Mesenteric fat pad (tissue), 1 donor: ENCODE measurements around the gene KCNC3. TPM values are rescaled to one million over a fixed set of nuclear protein-coding genes. Genes with fewer than 3 reads are reported as not detected.

Experiments
- DNase-seq: peaks from one replicate; pipeline ENCODE4 v3.0.0-alpha.2; 2020; ENCODE audit warnings: low spot score
- total RNA-seq: library from RNA; stranded (reverse); fragmentation: NEBNext Ultra II Directional; extraction: Animal tissue kit (Norgen Biotek cat#: 25700); gene quantifications from one replicate; pipeline ENCODE4 v1.2.1, GENCODE V29; 2021
- donor health status: DM: yes; HTN: yes; CAD: no.

The KCNC3 gene
- total RNA-seq, 1 donor from 2014 or later: 1.6 TPM

DNA sequence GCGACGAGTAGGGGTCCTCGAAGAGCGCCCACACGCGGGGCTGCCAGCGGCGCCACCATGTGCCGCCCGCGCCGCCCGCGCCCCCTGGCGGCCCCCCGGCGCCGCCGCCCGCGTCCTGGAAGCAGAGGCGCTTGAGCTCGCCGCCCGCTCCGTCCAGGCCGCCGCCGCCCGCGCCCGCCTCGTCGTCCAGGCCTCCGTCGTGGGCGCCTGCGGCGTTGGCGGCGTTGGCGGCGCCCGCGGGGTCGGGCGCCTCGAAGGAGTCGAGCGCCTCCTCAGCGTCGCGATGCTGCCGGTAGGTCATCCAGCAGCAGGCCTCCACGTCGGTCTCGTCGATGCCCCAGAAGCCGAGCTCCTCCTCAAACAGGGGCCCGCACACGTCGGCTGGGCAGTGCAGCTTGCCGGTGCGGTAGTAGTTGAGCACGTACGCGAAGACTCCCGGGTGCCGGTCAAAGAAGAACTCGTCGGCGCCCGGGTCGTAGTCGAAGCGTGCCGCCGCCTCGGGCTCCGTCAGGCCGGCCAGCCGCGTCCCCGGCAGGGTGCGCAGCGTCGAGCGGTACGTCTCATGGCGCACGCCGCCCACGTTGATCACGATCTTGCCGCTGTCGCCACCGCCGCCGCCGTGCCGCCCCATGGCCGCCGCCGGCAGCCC is 829 bp downstream of the KCNC3 start:
- no peak for DNase-seq

DNA sequence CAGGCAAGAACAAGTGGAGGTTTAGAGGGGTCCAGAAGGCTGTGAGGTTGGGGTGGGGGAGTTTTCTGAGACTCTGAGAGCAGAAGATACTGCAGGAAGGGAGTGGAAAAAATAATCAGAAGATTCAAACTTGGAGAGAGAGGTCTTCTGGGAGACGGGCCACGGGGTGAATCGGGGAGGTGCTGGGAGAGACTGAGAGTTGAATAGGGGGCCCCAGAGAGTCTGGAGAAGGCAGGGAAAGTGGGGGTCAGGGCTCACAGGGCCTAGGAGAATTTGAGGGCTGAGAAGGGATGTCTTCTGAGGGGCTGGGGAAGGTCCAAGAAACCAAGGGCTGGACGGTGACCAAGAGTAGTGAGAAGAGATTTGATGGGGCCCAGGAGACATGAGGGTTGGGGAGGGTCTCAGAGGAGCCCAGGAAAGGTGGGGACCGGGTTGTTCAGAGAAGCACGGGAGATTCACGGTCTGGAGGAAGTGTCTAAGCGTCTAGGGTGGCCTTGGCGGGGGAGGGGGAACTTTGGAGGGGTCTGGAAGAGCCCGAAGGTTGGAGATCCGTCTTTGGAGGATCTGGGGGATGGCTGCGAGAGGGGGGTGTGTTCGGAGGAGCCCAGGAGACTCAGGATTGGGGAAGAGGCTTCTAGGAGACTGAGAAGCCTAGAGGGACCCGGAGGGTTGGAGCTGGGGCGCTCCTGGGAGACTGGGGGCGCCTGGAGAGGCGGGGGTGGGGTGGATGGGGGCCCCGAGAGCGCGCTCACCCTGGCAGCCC is 1.5 kb downstream of the KCNC3 start:
- no peak for DNase-seq

DNA sequence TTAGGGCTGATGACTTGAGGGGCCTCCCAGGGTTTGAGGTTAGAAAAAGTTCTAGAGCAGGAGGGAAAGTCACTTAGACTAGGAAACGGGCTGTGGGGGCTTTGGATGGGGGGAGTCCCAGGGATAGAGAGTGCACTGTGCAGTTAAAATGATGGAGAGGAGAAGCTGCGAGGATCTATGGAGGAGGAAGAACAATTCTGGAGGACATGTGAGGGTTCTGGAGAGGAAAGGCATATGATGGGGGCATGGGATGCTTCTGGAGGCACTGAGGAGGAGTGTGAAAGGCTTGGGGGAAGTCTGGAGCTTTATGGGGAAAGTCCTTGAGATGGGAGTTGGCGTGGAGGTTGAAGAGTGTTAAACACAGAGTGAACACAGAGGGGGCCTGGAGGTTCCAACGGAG is 2.2 kb downstream of the KCNC3 start:
- no peak for DNase-seq

- DNase-seq: no peak
Observed at GRCh38 chr19:50326101-50326664, 3.0 kb downstream of the KCNC3 start.

- DNase-seq: no peak
Observed at GRCh38 chr19:50325310-50326100, 3.7 kb downstream of the KCNC3 start.

DNA sequence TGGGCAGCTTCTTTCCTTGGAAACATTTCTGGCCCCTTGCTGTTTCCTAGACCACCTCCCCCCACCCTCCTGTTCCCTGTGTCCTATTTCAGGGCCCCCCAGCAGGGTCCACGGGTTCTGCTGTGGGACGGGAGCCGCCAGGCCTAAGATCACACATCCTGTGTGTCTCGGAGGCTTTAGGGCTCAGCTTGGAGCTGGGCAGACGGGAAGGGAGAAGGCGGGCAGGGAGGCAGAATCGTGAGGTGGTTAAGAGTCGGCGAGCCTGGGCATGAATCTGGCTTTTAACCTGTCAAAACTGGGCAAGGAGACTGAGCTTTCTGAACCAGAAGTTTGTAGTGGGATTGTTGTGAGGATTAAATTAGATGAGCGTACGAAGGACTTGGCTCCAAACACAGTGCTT is 4.8 kb downstream of the KCNC3 start:
- DNase-seq: no peak

- no peak for DNase-seq
Observed at GRCh38 chr19:50323782-50324133, 5.4 kb downstream of the KCNC3 start.

DNA sequence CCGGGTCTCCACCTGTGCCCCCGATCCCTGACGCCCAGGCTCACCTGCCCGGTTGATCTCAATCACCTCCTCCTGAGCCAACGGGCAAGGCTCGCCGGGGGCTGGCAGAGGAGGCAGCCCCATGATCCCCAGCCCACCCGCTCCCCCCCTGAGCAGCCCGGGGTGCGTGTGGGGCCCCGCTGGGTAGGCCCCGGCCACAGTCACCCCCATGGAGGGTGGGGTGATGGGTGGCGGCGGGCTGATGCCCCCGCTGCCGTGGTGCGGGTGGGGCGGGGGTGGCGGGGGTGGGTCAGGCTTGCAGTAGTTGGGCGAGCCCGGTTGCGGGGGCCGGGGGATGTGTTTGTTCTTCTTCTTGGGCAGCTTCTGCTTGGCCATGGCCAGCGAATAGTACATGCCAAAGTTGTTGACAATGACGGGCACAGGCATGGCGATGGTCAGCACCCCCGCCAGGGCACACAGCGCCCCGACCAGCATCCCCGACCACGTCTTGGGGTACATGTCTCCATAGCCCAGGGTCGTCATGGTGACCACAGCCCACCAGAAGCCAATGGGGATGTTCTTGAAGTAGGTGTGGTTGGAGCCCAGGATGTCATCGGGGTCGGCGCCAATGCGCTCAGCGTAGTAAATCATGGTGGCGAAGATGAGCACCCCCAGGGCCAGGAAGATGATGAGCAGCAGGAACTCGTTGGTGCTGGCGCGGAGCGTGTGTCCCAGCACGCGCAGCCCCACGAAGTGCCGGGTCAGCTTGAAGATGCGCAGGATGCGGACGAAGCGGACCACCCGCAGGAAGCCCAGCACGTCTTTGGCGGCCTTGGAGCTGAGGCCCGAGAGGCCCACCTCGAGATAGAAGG is 6.0 kb downstream of the KCNC3 start:
- DNase-seq: no peak

- DNase-seq: no peak
Observed at GRCh38 chr19:50322234-50322633, 6.9 kb downstream of the KCNC3 start.

DNA sequence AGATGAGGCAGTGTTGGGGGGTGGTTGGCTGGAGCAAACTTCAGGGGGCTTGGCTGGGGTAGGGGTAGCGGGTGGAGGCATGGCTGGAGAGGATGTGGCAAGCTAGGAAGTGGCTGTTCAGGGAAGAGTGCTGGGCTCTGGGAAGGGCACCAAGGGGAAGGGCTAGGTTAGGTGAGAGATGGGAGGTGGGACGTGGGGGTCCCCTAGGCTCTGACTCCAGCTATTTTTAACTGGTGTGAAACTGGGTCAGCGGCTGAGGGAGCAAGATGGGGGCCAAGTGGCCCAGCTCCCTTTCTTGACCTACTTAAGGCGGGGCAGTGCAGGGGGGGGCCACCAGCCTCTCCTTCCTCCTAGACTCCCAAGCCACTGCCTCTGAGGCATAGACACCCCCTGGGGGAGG is 7.3 kb downstream of the KCNC3 start:
- DNase-seq: no peak

GRCh38 chr19:50320596-50320995 is 8.6 kb downstream of the KCNC3 start:
- no peak for DNase-seq

DNA sequence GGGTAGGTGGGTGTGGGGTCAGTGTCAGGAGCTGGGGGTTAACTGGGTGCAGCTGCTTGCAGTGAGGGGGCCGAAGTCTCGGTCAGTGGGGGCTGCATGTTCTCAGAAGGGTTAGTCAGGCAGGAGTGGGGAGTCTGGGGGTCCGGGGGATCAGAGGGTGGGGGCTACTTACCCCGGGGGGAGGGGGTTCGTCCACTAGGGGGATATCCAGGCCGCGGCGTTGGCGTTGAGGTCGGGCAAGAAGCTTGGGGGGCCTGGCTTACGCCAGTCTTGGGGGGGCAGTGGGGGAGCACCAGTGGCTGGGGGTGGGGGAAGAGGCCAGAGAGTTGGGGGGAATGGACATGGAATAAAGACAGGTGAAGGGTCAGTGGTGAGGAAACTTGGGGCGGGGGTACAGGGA is 9.1 kb downstream of the KCNC3 start:
- DNase-seq: no peak

DNA sequence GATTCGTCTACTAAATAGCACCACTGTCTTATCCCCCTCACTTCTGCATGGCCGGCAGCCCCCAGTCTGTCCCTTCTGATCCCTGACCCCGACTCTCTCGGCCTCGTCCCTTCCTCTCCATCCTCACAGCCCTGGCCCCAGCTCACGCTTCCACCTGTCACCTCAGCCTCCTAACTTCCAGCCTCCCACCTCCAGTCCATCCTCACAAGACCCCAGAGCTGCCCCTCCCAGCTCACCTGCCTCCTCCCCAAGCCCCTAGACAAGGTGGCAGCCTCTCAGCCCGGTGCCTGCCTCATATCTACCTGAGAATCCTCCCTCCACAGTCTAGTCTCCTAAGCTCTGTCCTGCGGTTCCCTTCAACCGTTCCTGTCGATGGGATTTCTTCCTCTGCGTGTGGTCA is 10.0 kb downstream of the KCNC3 start:
- DNase-seq: no peak

- no peak for DNase-seq
Observed at GRCh38 chr19:50318438-50318837, 10.7 kb downstream of the KCNC3 start.

GRCh38 chr19:50317115-50317514 is 12.1 kb downstream of the KCNC3 start:
- DNase-seq: no peak

- DNase-seq: no peak
Observed at GRCh38 chr19:50315773-50316448, 13.3 kb downstream of the KCNC3 start.

GRCh38 chr19:50314724-50315708 is 14.2 kb downstream of the KCNC3 start:
- DNase-seq: no peak

- no peak for DNase-seq
Observed at GRCh38 chr19:50313812-50314536, 15.2 kb downstream of the KCNC3 start.
